Uterus (tissue), 4 donors: Measurements from ENCODE around the gene MT1H. TPM values are rescaled to one million over a fixed set of nuclear protein-coding genes. Genes with fewer than 3 reads are reported as not detected.

Experiments
- DNase-seq, 2 donors: peaks; one replicate each; pipeline ENCODE4 v3.0.0-alpha.2; 2019 to 2020
- H3K27ac ChIP-seq, 2 donors: fragments of 200-600 bp; sonication (generic); 1 replicate in 1 of 2; 2 replicates in 1 of 2; pipeline ENCODE4 v1.5.1; 2016 to 2018
- H3K27me3 ChIP-seq, 2 donors: fragments of 200-600 bp; sonication (generic); one replicate each; pipeline ENCODE4 v1.5.1; 2018 to 2019; ENCODE audit warnings: control low read depth in 1 of 2
- H3K36me3 ChIP-seq, 2 donors: fragments of 200-600 bp; sonication (generic); one replicate each; pipeline ENCODE4 v1.5.1; 2019; ENCODE audit warnings: control low read depth in 1 of 2
- H3K4me1 ChIP-seq, 2 donors: fragments of 200-600 bp; sonication (generic); one replicate each; pipeline ENCODE4 v1.5.1; 2018 to 2019; ENCODE audit warnings: control low read depth in 1 of 2
- H3K4me3 ChIP-seq, 2 donors: fragments of 200-600 bp; sonication (generic); 1 replicate in 1 of 2; 2 replicates in 1 of 2; pipeline ENCODE4 v1.5.1; 2018 to 2019; ENCODE audit warnings: mild to moderate bottlenecking in 1 of 2
- H3K9me3 ChIP-seq, 2 donors: fragments of 200-600 bp; sonication (generic); one replicate each; pipeline ENCODE4 v1.5.1; 2019; ENCODE audit warnings: control low read depth in 1 of 2
- CTCF ChIP-seq, 4 experiments: fragments of 200-600 bp in 2 of 4; fragments of 450-650 bp in 2 of 4; sonication (generic) in 2 of 4; IDR thresholded peaks; one replicate each; pipeline ENCODE4 v1.5.1; 2016 to 2019; ENCODE audit warnings: antibody characterized with exemption in 4 of 4, mild to moderate bottlenecking in 2 of 4, moderate library complexity in 1 of 4
- POLR2A ChIP-seq, 2 donors: fragments of 450-650 bp; IDR thresholded peaks; one replicate each; pipeline ENCODE4 v1.6.1; 2016; ENCODE audit warnings: antibody characterized with exemption in 2 of 2, mild to moderate bottlenecking in 1 of 2, moderate library complexity in 1 of 2
- intact Hi-C: fragments of 100-400 bp; cut with DNase I; formaldehyde crosslinking; loops from one replicate; pipeline ENCODE4 v1.15.1; 2023; ENCODE audit warnings: low total_unique reads
- total RNA-seq, 4 donors: library from RNA; depleted of rRNA in 3 of 4; stranded (reverse); fragments of >200 nt in 3 of 4; gene quantifications; one replicate each; pipeline versions ENCODE4 v1.1.0 to v1.2.4, GENCODE V29; 2014 to 2023
- donor health status: DM: yes; HTN: yes; CAD: no.

Gene MT1H
- total RNA-seq, 4 donors from 2014 or later, result not detected

DNA sequence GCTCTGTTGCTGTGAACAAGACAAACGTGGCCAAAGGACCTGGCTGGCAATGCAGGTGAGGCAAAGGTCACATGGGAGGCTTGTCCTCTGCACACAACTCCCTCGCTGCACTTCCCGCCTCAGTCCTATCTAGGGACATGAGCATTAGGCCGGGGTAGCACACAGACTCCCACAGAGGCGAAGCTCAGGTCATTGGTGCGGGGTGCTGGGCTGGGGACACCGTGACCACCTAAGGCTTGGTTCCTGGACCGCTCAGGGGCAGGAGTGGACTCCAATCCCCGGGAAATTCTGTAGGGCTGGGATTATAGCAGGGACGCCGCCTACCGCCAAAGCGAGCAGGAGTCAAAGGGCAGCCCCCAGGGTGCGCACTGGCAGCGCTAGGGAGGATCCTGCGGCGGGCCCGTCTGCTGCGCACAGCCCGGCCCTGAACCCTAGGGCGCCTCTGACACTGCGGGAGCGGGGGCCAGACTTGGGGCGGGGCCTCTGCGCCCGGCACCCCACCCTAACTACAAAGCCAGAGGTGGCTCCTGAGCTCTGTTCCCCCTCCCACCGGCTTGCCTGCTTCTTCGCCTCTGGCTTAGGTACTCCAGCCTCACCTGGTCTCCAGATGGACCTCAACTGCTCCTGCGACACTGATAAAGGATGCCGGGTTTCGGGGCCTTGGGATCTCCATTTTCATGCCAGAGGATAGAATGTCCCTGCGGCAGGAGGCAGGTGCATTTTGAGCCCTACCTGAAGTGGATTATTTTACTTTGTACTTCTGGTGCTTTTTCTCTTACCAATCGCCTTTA lies 21.8 kb upstream of the MT1H start:
- intact Hi-C loops, result no loop called here
- Histone ChIP-seq H3K4me1 (no peaks in the 10 kb centered on the region), H3K27me3 (peaks cover 0 to 3% of the 10 kb centered on the region in 2 donors), H3K9me3 (no peaks in the 10 kb centered on the region), H3K4me3 (no peak overlapping the region), H3K27ac (no peak overlapping the region), H3K36me3 (no peaks in the 10 kb centered on the region)
- DNase-seq, result no peak
- no peak for TF ChIP-seq POLR2A (IDR thresholded peaks at IDR 0.05)

DNA sequence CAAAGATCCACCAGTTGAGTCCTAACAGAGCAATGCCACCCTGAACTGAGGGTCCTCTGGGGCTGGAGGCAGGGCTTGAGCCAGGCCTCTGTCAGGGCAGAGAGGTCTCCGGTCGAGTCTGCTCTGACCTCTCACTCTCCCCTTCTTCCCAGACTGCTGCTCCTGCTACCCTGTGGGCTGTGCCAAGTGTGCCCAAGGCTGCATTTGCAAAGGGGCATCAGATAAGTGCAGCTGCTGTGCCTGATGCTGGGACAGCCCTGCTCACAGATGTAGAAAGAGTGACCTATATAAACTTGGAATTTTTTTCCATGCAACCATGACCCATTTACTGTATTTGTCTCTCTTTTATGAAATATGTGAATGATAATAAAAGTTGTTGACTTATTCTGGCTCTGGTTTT lies 20.3 kb upstream of the MT1H start:
- no peak overlapping the region for H3K4me3 ChIP-seq
- H3K9me3 ChIP-seq, result no peaks in the 10 kb centered on the region
- intact Hi-C loops, result no loop called here
- no peaks in the 10 kb centered on the region for H3K36me3 ChIP-seq
- DNase-seq, result no peak
- peaks cover 0 to 3% of the 10 kb centered on the region in 2 donors for H3K27me3 ChIP-seq
- no peak overlapping the region for H3K27ac ChIP-seq
- H3K4me1 ChIP-seq, result no peaks in the 10 kb centered on the region
- no peak for TF ChIP-seq POLR2A (IDR thresholded peaks at IDR 0.05)
- no peak for TF ChIP-seq CTCF (IDR thresholded peaks at IDR 0.05)

DNA sequence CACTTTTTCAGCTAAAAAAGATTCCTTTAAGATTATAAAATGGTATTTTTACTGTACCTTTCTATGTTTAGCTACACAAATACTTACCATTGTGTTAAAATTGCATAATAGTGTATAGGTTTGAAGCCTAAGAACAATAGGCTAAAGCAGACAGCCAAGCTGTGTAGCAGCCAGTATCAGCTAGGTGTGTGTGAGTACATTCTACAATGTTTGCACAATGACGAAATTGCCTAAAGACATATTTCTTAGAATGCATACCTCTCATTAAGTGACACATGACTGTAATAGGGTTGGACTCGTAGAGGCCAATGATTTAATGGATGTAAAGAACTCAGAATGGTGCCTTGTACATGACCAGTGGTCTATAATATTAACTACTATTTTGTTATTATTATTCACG lies 19.8 kb upstream of the MT1H start:
- Histone ChIP-seq H3K27ac (no peak overlapping the region), H3K4me1 (no peaks in the 10 kb centered on the region), H3K27me3 (peaks cover 0 to 3% of the 10 kb centered on the region in 2 donors), H3K9me3 (no peaks in the 10 kb centered on the region), H3K4me3 (no peak overlapping the region), H3K36me3 (no peaks in the 10 kb centered on the region)
- intact Hi-C loops, result no loop called here
- DNase-seq, result no peak
- no peak for TF ChIP-seq POLR2A (IDR thresholded peaks at IDR 0.05)
- no peak for TF ChIP-seq CTCF (IDR thresholded peaks at IDR 0.05)

DNA sequence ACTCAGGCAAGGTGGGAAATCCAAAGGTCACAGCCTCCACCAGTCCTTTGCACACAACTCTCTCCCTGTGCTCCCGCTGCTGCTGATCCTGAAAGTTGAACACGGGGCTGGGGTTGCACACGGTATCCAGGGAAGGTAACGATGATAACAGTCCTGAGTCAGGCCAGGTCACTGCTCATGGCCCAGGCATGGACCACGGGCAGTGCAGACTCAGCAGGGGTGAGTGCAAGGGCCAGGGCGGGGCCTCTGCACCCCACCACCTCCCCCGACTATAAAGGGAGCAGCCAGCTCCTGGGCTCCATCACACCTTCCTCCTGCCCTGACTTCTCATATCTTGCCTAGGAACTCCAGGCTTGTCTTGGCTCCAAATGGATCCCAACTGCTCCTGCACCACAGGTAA lies 18.0 kb upstream of the MT1H start, which contains the start of gene MT1B:
MT1B (plus strand) TSS at position 301 of the 400 bp plus-strand sequence; CDS start at position 369, 68 bp downstream.
- TF ChIP-seq POLR2A (IDR thresholded peaks at IDR 0.05) (no peak), CTCF (IDR thresholded peaks at IDR 0.05) (no peak)
- DNase-seq, result no peak
- Histone ChIP-seq H3K4me3 (no peak within 1 kb of the TSS), H3K27ac (no peak within 1 kb of the TSS), H3K36me3 (no peaks in the 10 kb centered on the region), H3K9me3 (no peaks in the 10 kb centered on the region), H3K4me1 (no peaks in the 10 kb centered on the region), H3K27me3 (peaks cover 0 to 3% of the 10 kb centered on the region in 2 donors)
- intact Hi-C loops, result no loop called here

- Histone ChIP-seq H3K4me3 (no peak overlapping the region), H3K9me3 (no peaks in the 10 kb centered on the region), H3K4me1 (no peaks in the 10 kb centered on the region), H3K27ac (no peak overlapping the region), H3K36me3 (no peaks in the 10 kb centered on the region), H3K27me3 (peaks cover 0 to 3% of the 10 kb centered on the region in 2 donors)
- TF ChIP-seq POLR2A (IDR thresholded peaks at IDR 0.05) (no peak), CTCF (IDR thresholded peaks at IDR 0.05) (no peak)
- intact Hi-C loops, result no loop called here
- DNase-seq, result no peak
Measured at GRCh38 chr16:56652600-56652999, 17.0 kb upstream of the MT1H start.
